NCI-H2227 (cell line): Measurements from ENCODE around the gene HOGA1.
A peak's percentile ranks its signal among the peaks of the same experiment; 100 is the strongest.

ENCODE experiments used
- DNase-seq: peaks from one replicate; lab custom pipeline; 2025; ENCODE audit not compliant: unreplicated experiment; lab: John Stamatoyannopoulos, UW

HOGA1 gene

DNA sequence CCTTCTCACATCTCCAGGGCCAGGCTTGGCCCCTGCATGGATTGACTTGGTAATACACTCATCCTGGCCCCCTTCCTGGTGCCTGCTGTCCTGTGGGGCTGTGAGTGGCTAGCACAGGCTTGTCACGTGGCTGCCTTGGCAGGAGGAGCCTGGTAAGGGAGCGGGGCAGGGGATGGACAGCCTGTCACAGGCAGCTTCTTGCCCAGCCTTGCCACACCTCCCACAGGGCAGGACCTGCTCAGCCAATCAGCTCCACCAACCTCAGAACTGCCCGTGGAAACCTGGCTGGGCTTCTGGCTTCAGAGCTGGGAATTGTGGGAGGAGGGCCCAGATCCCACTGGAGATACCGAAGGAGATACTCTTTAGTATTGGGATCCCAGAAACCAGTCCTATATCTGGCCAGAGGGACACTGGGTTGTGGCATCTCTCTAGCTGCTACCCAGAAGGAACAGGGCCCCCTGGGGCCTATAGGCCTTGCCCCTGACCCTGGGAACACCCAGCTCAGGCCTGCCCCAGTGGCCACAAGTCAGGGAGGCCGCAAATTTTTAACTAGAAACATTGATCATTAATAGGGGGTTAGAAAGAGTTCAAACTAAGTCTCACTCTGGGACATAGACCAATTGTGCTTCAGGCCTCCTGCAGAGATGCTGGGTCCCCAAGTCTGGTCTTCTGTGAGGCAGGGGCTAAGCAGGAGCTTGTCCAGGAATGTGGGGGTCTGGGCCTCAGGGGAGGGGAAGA lies at the start of gene HOGA1:
Gene HOGA1, plus strand, starts transcription at position 330 of the 738 bp plus-strand sequence. Its CDS starts 315 bp downstream, at position 645.
- peak; percentile 1 for DNase-seq

DNA sequence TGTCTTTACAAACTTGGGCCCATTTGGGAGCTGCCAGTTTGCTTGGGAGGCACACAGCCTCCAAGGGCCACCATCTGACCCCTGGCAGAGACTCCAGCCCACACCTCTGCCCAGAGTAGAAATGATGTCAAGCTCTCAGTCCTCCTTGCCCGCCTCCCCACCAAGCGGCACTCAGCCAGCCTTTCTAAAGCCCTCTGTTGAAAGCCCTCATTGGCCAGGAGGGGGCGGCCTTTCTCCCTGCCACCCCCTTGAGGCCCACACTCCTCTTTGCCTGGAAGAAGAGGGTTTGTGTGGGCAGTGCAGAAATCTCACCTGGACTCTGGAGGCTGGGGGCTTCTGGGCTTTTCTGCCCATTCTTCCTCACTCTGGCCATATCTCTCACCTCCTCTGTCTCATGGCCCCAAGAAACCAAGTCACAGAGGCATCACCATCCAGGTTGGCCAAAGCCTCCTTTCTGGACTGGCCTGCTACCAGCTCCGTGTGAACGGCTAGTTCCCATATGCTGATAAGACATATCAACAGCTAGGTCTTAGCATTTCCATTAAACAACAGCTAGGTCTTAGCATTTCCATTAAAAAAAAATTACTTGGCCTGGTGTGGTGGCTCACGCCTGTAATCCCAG lies 49.3 kb upstream of the HOGA1 start:
- DNase-seq, result no peak

DNA sequence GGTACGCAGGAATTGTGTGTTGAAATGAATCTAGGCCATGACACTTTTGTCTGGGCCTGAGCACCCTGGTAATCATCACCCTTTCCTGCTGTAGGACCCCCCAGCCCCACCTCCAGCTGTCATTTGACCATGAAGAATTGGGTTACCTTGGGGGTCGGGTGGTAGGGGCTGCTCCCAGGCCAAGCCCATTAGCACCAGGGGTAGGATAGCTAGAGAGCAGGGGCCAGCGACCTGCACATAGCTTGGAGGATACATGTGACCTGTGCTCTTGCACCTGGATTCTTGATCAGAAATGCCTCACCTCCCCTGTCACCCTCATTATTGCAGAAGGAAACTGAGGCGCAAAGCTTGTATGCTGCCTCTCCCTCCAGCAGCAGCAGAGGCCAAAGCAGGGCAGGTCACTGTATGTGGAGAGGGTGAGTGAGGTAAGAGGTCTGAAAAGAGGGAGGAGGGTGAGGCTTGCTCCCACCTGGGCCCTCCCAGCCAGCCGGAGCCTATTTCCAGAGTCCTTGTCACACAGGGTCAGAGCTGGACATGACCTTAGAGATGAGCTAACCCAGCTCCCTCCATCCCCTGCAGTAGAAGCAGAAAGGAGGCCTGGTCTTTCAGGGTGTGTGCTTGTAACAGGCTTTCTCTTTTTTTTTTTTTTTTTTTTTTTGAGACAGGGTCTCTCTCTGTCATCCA lies 46.9 kb upstream of the HOGA1 start:
- no peak for DNase-seq

DNA sequence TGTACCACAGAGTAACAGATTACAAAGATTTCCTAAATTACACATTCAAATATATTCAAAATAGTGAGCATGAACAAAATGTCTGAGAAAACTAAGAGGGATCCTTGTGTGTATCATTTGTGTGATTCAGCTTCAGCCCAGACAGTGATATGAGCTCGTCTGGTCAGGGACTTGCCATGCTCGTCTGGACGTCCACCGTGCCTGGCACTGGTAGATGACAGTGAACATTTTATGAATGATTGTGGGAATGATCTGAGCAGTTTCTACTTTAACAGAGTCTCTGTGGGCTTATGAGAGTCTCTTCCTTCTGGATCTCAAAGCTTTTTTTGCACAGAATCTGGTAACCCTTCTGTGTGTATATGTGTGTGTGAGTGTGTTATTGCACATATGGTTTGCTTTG lies 45.8 kb upstream of the HOGA1 start:
- DNase-seq, result no peak

DNA sequence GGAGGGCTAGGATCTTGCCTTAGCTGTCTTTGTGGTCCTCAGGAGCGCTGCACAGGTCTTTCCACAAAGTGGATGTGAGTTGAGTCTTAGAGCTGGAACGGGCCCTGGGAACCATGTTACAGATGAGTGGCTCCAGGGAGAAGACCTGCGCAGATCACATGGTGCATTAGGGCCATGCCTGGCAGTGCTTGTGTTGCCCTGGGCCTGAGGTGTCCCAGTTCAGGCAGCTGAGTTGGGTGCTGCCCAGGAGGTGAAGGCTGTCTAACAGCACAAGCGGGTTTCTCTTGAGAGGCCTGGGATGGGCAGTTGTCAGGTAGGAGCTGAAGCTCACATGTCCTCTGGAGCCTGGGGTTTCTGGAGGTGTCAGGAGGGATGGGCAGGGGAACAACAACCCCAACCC lies 45.4 kb upstream of the HOGA1 start:
- DNase-seq, result no peak

DNA sequence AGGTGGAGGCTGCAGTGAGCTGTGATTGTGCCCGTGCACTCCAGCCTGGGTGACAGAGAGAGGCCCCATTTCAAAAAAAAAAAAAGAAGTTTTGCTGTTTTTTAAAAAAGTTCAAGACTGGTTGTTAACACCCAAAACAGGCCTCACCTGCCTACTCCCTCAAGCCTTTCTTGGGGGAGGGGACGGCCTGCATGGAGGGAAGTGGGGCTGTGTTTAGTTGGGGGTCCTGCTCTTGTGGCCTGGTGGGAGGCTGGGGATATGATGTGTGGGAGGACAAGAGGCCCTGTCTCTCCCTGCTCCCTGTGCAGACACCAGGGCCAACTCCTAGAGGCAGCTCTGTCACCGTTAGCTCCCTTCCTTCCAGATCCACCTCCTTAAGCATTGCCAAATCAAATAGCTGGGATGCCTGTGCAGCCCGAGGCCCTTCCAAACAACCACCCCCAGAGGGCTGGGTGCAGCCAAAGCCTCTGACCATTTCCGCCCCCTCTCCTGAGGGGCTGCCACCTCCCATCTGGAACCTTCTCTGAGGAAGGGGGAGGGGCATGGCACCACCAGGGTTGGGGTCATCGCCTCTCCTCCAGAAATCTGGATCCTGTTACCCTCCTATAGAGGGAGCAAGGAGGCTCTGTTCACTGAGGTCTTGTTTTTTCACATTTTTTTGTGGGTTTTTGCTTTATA lies 44.5 kb upstream of the HOGA1 start:
- DNase-seq, result no peak

DNA sequence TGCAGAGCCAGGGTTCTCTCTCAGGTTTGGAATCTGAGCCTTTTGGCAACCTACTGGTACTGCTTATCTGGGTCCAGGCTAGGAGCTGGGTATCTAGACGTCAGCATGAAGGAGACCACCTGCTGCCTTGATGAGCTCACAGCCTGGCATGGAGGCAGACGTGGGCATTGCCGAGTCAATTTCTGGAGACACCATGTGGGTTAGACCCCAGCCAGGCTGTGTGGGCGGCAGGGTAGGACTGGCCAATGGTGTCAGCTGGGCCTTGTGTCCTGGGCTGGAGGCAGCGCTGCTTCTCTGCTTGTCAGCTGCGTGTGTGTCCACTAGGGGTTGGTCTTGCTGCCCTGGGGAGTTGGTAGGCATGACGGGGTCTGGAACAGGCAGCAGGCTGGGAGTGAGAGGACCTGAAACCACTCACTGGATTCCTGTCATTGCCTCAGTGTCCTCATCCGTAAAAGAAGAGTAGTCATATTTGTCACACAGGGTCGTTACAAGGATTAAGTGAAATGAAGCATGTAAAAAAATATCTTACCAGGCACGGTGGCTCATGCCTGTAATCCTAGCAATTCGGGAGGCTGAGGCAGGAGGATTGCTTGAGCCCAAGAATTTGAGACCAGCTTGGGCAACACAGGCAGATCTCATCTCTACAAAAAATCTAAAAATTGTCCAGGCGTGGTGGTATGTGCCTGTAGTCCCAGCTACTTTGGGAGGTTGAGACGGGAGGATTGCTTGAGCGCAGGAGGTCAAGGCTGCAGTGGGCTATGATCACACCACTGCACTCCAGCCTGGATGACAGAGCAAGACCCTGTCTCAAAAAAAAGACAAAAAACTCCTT lies 43.3 kb upstream of the HOGA1 start:
- no peak for DNase-seq

DNA sequence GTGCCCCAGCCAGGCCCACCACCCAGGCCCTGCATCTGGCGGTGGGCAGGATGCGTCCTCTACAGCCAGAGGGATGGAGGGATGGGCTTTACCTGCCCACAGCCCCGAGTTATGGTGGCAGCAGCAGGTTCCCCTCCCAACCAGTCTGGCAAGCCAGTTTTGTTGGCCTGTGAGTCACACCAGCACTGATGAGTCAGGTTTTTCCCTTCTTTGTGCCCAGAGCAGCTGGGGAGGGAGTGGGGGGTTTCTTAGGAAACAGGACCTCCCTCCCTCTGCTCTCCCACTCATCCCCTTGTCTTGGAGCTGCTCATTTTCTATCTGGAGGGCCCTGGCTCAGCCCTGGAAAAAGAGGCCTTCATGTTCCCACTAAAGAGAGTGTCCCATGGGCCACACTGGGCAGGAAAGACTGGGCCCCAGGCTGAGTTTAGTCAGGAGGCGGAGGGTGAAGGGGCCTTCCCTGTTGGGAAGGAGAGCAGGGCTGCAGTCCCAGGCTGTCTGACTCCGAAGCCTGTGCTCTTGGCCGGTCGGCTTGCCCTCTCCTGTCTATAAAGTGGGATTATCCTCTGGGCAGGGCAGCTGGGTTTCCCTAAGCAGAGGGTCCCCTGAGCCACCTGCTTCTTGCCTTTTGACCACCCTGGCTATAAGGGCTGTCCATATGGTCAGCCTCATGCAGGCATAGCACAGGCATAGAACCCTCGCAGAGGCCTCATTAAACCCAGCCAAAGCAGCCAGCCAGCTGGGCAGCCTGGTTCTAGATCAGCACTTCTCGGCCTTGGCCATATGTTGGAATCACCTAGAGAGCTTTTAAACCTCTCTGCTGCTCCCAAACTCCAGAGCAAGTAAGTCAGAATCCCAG lies 41.8 kb upstream of the HOGA1 start:
- DNase-seq, result peak; percentile 6

DNA sequence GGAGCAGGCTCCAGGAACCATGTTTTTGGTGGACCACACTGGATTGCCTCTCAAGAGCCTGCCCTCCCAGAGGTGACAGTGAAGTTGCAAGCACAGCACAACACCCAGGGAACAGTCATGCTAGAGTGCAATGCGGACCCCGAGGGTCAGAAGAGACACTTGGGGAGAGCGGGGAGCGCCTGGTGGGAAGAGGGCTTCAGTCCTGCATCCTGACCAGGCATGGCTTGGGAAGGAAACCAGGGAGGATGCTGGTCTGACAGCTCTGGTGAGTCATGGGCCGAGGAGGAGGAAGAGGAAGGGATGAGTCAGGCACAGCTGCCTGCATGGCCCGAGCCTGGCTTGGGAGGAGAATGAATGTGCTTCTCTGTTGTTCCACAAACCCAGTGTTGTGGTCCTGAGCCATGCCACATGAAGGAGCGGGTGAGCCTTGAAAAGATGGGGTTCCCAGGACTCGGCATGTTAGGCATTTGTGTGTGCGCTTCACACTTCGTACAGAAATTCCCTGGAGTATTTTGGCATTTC lies 41.1 kb upstream of the HOGA1 start:
- DNase-seq, result no peak

DNA sequence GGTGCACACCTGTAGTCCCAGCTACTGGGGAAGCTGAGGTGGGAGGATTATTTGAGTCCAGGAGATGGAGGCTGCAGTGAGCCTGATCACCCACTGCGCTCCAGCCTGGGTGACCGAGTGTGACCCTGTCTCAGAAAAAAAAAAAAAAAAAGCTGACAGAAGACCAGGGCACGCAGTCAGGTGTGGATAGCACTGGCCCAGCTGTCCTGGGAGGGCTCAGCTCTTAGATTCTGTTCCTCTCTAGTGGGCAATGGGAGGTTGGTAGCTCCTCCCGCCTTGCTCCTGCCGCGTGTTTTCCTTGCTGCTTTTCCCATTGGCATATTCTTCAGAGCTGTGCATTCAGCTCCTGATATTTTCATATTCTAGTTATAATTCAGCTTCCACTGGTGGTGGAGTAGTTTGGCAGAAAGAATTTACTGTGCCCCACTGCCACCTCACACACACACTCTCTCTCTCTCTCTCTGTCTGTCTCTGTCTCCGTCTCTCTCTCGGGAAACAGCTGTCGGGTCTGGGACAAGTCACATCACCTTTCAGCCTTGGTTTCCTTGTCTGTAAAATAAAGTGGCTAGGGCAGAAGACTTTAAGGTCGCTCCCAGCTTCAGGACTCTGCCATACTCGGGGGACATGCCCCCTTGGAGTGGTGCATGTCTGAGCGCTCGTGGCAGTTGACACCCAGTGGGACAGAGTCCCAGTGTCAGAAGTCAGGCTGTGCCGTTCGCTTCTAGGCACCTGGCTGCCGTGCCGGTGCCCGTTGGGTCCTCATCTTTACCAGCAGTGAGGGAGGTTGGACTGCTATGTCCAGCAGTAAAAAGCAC lies 37.5 kb upstream of the HOGA1 start:
- no peak for DNase-seq

DNA sequence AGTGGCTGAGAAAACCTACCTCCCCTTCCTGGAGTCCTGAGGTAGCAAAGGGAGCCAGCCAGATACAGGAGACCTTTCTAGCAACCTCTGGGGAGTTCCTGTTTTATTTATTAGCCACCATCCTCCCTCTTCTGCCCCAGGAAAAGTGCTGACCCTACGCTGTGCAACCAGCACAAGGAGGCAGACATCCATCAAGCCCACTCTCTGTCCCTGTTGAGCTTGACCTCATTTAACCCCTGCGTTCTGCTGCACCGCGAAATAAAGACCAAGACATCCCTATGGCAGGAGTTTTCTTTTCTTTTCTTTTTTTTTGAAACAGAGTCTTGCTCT lies 37.0 kb upstream of the HOGA1 start:
- no peak for DNase-seq

DNA sequence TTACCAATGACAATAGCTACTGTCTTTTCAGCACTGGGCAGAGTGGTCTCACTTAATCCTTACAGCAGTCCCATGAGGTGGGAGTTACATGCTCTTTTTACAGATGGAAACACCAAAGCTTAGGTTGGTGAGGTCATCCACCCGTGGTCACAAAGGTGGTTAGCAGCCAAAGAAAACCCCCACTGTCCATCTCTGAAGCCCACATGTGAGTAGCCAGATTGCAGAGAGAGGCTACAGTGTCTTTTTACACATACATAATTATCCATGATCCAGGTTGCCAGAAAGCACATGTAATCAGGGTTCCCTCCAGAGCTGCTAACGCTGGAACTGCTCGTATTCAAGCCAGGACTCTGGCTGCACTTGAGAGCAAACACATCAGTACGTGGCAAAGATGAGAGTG lies 36.2 kb upstream of the HOGA1 start:
- peak; percentile 25 for DNase-seq

DNA sequence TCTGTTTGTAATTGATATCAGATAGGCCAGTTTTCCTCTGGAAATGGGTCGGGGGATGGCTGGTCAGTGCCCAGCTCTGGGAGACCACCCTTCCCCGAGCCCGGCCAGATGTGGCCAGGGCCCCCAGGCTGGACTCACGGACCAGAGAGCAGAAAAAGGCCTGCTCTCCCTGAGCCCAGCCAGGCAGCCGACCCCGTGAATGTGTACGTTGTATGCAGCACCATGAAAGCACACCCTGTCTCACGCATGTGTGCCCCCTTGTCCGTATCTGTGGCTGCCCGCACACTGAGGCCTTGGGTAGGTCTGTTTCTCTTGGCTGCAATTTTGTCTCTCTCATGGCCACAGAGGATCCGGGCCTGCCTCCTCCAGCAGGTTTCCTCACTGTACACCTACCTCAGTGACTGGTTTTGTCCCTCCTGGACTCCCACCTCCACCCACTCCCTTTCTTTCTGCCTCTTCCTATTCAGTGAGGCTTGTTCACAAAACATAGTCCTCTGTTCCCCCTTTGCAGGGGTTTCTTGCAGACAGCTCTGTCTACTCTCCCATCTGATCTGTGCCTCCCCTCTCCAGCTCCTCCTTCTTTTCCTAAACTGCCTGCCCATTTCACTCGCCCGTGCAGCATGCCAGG lies 35.2 kb upstream of the HOGA1 start:
- no peak for DNase-seq

DNA sequence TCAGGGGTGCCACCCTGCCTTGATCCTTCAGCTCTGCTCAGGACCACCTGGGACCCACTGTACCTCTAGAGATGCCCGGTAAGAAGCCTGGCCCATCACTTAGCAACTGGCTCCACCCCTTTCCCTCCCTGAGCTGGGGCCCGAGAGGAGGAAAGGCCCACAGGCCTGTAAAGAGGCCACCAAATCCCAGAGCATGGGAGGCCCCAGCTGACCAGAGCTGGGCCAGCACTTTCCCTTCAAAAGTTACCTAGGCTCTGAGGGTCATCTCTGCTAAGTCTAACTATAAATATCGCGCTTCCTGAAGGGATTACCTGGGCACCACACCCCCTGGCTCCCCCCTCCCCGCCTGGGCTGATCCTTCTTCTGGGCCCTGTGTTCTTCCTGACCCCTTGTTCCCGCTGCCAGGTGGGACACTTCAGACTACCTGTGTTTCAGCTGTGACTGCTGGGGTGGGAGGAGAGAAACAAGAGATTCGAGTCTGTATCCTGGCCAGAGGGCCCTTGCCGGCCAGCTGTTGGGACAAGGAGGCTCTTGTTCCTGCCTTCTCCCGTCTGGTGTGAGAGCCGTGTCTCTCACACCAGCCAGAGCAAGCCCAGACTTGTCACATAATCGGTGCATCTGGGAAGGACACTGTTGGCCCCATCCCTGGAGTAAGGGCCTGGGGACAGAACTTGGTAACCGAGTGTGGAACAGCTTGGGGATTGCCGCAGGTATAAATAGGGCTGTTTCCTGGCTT lies 34.4 kb upstream of the HOGA1 start:
- peak; percentile 47 for DNase-seq

DNA sequence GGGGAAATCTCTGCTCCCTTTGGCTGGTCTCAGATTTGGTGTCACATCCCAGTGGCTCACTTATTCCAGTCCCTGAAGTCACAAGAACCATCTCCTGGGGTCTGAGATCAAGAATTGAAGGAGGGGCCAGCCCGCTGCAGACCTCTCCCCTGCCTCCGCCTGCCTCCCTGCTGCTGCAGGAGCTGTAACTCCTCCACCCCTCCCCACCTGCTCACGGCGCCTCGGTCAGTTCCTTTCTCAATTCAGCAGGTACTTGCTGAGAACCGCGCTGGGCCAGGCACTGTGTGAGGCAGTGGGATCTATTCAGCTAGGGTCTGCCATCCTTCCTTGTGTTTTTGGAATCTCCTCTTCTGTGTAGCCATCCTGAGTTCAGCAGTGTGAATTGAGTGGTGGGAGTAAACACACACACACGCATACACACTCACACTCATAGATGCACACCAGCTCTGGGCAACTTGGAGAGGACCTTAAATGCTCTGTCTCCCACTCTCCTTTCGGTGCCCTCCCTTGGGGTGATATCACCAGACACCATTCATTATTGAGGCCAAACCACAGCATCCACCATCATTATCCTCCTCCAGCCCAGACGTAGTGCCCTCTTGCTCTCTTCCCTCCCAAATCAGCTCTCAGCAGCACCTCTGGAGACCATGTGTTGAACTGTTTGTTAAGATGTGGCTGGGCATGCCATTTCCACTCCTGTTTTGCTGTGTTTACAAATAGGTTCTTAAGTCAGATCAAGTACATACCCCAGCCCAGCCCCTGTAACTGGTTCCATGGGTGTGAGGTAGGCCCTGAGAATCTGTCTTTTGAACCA lies 33.6 kb upstream of the HOGA1 start:
- peak; percentile 32 for DNase-seq

DNA sequence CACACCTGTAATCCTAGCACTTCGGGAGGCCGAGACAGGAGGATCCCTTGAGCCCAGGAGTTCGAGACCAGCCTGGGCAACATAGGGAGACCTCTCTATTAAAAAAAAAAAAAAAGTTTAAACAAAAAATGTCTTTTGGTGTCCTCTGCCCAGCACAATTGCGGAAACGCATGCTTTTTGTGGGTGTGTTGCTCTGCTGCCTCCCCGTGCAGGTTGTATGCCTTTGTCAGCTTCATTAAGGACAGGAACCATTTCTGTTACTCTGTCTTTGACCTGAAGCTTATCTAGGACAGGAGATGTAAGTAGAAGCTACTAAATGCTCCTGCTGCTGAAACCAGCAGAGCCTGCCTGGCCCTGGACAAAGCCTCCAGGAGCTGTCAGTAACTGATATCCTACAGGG lies 32.9 kb upstream of the HOGA1 start:
- no peak for DNase-seq

DNA sequence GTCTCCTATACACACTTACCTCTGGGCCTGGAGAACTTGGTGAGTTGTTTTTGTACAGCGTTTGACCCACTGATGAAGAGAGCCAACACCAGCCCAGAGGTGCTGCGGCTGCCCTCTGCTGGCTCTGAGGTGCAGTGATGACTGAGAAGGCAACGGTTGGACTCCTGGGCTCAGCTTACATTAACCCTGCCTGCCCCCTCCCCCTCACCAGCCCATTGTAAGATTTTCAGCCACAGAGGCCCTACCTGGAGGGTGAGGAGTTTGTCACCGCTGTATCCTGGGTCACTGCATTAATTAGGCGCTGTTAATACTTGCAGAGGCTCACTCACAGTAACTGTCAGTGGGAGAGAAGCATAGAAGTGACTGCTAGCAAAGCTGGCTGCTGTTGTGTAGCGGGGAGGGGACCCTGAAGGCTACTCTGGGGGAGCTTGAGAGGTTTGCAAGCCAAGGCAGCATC lies 30.6 kb upstream of the HOGA1 start:
- peak; percentile 47 for DNase-seq
